GM12865 (cell line): ENCODE results near the gene PYGO2.

Source experiments
- DNase-seq: peaks from one replicate; pipeline ENCODE4 v3.0.0; 2010; ENCODE audit warnings: low read depth
- H3K4me3 ChIP-seq: 2 replicates; pipeline ENCODE4 v1.5.1; 2011; ENCODE audit warnings: mild to moderate bottlenecking, low read depth, low read length, control low read depth
- TF ChIP-seq, protein P1 (sequence below): IDR thresholded peaks from 2 replicates; pipeline ENCODE4 v1.5.1; 2011; ENCODE audit warnings: low read length, control low read depth, low read depth, inconsistent platforms; ENCODE audit not compliant: insufficient read depth; ENCODE audit errors: missing control alignments

The PYGO2 gene

DNA sequence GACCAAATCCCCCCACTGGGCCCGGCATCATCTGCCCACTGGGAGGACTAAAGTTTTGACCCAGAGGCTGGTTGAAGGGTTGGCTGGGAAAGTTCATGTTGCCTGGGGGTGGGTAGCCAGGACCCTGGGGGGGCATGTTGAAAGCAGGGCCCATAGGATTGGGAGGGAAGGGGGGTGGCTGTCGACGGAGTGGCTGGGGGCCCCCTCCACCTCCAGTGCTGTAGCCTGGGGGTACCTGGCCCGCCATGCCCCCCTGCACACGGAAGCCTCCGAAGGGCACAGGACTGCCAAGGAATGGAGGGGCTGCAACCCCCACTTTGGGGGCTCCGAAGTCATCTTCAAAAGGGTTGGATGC lies 2.2 kb downstream of the PYGO2 start:
- H3K4me3 ChIP-seq: no peak overlapping the region
- no peak for DNase-seq
- TF ChIP-seq, protein P1, sequence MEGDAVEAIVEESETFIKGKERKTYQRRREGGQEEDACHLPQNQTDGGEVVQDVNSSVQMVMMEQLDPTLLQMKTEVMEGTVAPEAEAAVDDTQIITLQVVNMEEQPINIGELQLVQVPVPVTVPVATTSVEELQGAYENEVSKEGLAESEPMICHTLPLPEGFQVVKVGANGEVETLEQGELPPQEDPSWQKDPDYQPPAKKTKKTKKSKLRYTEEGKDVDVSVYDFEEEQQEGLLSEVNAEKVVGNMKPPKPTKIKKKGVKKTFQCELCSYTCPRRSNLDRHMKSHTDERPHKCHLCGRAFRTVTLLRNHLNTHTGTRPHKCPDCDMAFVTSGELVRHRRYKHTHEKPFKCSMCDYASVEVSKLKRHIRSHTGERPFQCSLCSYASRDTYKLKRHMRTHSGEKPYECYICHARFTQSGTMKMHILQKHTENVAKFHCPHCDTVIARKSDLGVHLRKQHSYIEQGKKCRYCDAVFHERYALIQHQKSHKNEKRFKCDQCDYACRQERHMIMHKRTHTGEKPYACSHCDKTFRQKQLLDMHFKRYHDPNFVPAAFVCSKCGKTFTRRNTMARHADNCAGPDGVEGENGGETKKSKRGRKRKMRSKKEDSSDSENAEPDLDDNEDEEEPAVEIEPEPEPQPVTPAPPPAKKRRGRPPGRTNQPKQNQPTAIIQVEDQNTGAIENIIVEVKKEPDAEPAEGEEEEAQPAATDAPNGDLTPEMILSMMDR: no peak

DNA sequence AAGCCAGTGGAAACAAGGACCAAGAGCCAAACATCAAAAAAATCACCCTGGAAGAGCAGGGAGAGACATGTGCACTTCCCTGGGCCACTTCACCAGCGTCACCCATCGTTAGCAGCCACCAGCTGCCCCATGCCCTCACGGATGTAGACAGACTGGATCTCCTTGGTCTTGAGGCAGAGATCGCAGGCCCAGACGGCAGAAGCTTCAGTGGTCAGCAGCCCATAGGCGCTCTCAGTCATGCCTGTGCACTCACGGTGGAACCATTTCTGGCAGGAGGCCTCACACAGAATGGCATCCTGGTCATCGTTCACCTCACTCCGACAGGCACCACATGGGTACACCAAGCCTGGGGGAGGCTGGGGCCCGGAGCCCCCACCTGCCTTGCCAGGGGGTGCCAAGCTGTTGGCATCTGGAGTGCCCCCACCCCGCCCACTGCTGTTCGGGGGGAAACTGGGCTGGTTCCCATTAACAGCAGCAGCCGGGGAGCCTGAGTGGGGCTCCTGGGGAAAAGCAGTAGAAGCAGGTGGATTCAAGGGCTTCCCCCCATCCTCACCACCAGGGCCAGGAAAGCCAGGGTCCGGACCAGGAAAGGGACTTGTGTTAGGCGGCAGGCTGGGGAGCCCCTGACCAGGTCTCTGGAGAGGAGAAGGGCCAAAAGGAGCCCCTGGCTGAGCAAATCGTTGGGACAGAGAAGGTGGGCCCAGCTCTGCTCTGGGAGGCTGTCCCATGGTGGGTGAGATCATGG lies 2.7 kb downstream of the PYGO2 start:
- no peak for DNase-seq
- TF ChIP-seq, protein P1: no peak
- no peak overlapping the region for H3K4me3 ChIP-seq

DNA sequence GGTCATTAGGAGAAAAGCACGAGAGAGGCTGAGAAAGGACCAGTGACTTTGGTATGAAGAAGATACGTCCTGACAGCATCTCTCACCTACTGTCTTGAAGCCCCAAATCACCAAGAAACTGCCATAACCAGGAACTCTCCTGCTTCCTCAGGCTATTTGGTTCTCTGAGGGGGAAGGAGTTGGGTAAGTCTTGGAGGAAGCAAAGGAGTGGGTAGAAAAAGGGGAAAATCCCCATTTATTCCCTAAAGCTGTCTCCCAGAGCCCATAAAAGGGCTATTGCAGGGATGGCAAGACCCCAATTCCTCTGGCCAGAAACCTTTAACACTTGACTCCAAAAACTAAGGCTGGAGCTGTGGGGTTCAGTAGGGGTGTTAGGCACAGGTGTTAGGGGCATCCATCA lies 3.5 kb downstream of the PYGO2 start:
- TF ChIP-seq, protein P1: no peak
- DNase-seq: no peak
- no peak overlapping the region for H3K4me3 ChIP-seq

DNA sequence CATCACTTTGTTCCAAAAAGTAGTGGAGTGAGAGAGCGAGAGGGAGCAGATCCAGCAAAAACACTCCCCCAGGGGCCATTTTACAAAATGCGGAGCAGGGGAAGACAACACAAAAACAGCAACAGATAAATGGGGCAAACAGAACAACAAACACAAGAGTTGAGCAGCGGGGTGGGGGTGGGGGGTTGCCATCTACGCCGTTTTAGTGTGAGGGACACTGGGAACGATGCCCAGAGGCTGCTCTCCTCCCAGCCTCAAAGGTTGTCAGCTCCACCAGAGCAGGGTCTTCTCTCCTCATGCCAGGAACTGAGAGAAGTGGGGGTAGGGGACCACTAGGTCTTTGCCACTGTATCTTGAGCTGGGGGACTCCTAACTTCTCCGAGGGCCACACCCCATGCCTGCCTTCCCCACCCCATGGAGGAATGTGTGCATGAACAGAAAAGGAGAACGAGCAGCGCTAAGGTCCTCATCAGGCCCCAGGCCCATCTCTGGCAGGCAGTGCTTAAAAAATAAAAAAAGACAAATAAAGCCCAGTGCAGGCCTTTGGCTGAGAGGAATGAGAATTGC lies 4.4 kb downstream of the PYGO2 start:
- DNase-seq: no peak
- TF ChIP-seq, protein P1: no peak
- no peak overlapping the region for H3K4me3 ChIP-seq

DNA sequence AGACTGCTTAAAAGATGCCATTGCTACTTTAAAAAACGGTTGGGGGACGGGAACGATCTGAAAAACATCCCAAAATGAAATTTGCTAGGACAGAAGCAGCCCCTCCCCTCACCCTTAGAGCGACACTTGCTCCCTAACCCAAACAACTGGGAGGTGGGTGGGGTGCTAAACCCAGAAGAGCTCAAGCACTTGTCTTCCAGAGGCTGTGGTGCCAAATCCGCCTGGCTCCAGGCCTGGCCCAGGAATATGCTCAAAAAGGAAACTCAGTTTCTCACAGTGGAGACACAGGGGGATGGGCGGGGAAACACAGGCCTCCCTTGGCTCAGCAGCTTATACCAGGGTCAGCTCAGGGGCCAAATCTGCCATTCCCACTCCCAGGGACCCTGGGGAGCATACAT lies 5.0 kb downstream of the PYGO2 start:
- TF ChIP-seq, protein P1: no peak
- no peak for DNase-seq
- peak overlapping the region; percentile 85 for H3K4me3 ChIP-seq

DNA sequence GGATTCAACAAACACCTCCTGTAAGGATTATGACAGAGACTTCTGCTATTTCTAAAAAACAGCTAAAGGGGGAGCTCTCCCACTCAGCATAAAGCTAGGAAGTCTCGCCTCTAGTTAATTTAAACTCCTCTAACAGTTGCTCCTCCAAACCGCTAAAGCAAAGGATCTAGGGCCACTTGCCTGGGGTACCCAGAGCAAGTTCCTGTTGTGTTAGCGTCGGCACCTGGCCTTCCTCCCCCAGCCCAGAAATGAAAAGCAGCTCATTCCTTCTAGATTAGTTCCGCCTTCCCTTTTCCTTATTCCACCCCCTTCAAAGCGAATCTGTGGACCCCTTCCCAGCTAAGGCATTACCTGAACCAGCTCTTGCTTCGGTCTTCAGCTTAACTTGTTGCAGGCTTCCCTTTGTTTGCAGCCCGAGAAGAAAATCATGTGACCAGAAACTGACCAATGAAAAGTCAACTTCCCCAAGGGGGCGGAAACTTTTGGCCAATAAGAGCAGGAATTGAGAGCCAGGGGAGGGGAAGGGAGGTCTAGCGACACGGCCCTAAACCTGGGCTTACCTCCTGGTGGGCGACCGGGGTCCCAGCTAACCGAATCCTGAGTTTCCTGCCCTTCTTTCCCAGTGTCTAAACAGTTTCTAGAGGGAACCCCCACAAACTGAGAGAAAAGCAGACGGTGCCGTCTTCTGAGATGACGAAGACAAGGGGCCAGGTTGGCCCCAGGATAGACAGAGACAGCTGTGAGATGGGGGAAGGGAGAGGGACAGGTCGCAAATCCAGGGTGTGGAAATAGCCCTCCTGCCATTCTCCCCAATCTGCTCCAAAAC lies 5.7 kb downstream of the PYGO2 start, which contains the start of gene PBXIP1:
Gene PBXIP1 (minus strand): TSS at position 382 of the 826 bp plus-strand sequence. CDS start 2,378 bp downstream, outside the sequence.
- peak within 1 kb of the TSS; percentile 85 for H3K4me3 ChIP-seq
- TF ChIP-seq, protein P1: no peak
- peak; percentile 91 for DNase-seq
